HCT116 (cell line): ENCODE results near the gene ARHGAP10. TPM values are rescaled to one million over a fixed set of nuclear protein-coding genes. Genes with fewer than 3 reads are reported as not detected.

ENCODE experiments used
- ATAC-seq: fragments of 200-7000 bp; cut with Tn5 transposase; 2 replicates; pipeline ENCODE4 v1.9.1; 2020; ENCODE audit warnings: mild to moderate bottlenecking, moderate library complexity
- BruUV-seq: library from RNA; stranded (reverse); fragments of 400-500 nt; replicated peaks from 2 replicates; lab custom pipeline; 2021; lab: Mats Ljungman, UMichigan
- CTCF ChIA-PET: fragments of 300-600 bp; sonication (Branson Sonifier 250); formaldehyde crosslinking; loops from one replicate; lab custom pipeline; 2021; ENCODE audit warnings: antibody characterized with exemption; lab: Charles Lee
- POLR2A ChIA-PET: fragments of 300-600, 350-600 bp; sonication (Branson Sonifier 250); formaldehyde crosslinking; loops from one replicate; lab custom pipeline; 2021; ENCODE audit warnings: antibody characterized with exemption; lab: Charles Lee
- RAD21 ChIA-PET, 2 experiments: fragments of 300-600 bp; sonication (Branson Sonifier 250); formaldehyde crosslinking; loops; one replicate each; lab custom pipeline; 2023; ENCODE audit warnings: low total read pairs in 2 of 2; ENCODE audit not compliant: uncharacterized antibody in 2 of 2, unreplicated experiment in 2 of 2, low non-redundant PET in 1 of 2; lab: Charles Lee
- DNase-seq: peaks from one replicate; pipeline ENCODE4 v3.0.0-alpha.2; 2010; ENCODE audit warnings: low read depth, low spot score
- H2AFZ ChIP-seq: fragments of 200-600 bp; shearing (Covaris generic), sonication (generic); 2 replicates; pipeline ENCODE4 v1.6.1; 2017; ENCODE audit warnings: low read depth, mixed run types, mixed read lengths, antibody characterized with exemption, low read length; ENCODE audit not compliant: poor library complexity, severe bottlenecking
- H3K27ac ChIP-seq: 2 replicates; pipeline ENCODE4 v1.5.1; 2012; ENCODE audit warnings: low read depth, low read length
- H3K27me3 ChIP-seq: fragments of 200-600 bp; sonication (generic); 2 replicates; pipeline ENCODE4 v1.6.1; 2016; ENCODE audit warnings: mixed run types, low read length, mixed read lengths; ENCODE audit not compliant: insufficient read depth
- H3K36me3 ChIP-seq, 2 experiments: fragments of 200-500 bp in 1 of 2; fragments of 200-600 bp in 1 of 2; sonication (Bioruptor generic) in 1 of 2; sonication (generic) in 1 of 2; 2 replicates each; pipeline versions ENCODE4 v1.5.1 to v1.6.1; 2014 to 2016; ENCODE audit warnings: low read length in 2 of 2, inconsistent platforms in 1 of 2, mixed read lengths in 1 of 2, mixed run types in 1 of 2; ENCODE audit not compliant: insufficient read depth in 2 of 2, control insufficient read depth in 1 of 2
- H3K4me1 ChIP-seq, 2 experiments: fragments of 200-600 bp in 1 of 2; sonication (generic) in 1 of 2; 2 replicates each; pipeline versions ENCODE4 v1.5.1 to v1.6.1; 2012 to 2017; ENCODE audit warnings: low read length in 2 of 2, inconsistent platforms in 1 of 2, mild to moderate bottlenecking in 1 of 2, mixed read lengths in 1 of 2, mixed run types in 1 of 2, moderate library complexity in 1 of 2; ENCODE audit not compliant: insufficient read depth in 2 of 2, control insufficient read depth in 1 of 2
- H3K4me2 ChIP-seq: fragments of 200-600 bp; sonication (generic); 2 replicates; pipeline ENCODE4 v1.6.1; 2017; ENCODE audit warnings: mixed run types, low read length, mixed read lengths
- H3K4me3 ChIP-seq, 2 experiments: fragments of 200-600 bp in 1 of 2; sonication (generic) in 1 of 2; replicated peaks in 1 of 2; 2 replicates each; pipeline ENCODE4 v1.5.1; 2011 to 2016; ENCODE audit warnings: low read length in 2 of 2, control low read depth in 1 of 2, low read depth in 1 of 2, mild to moderate bottlenecking in 1 of 2, mixed read lengths in 1 of 2, mixed run types in 1 of 2
- H3K79me2 ChIP-seq: fragments of 200-600 bp; sonication (generic); 2 replicates; pipeline ENCODE4 v1.6.1; 2017; ENCODE audit warnings: mild to moderate bottlenecking, mixed run types, low read length, moderate library complexity, mixed read lengths; ENCODE audit not compliant: insufficient read depth
- H3K9ac ChIP-seq: fragments of 200-600 bp; sonication (generic); 2 replicates; pipeline ENCODE4 v1.6.1; 2016; ENCODE audit warnings: low read length, mixed read lengths
- H3K9me2 ChIP-seq: fragments of 200-600 bp; sonication (generic), shearing (Covaris generic); 2 replicates; pipeline ENCODE4 v1.6.1; 2017; ENCODE audit warnings: mixed run types, mild to moderate bottlenecking, moderate library complexity; ENCODE audit not compliant: insufficient read depth
- H3K9me3 ChIP-seq, 2 experiments: fragments of 200-500 bp in 1 of 2; fragments of 200-600 bp in 1 of 2; sonication (Bioruptor generic) in 1 of 2; sonication (generic) in 1 of 2; 2 replicates each; pipeline ENCODE4 v1.6.1; 2014 to 2017; ENCODE audit warnings: low read length in 2 of 2, mixed read lengths in 2 of 2, inconsistent platforms in 1 of 2, low read depth in 1 of 2, mild to moderate bottlenecking in 1 of 2, mixed run types in 1 of 2, moderate library complexity in 1 of 2; ENCODE audit not compliant: control insufficient read depth in 1 of 2, insufficient read depth in 1 of 2
- H4K20me1 ChIP-seq: fragments of 200-600 bp; sonication (generic), shearing (Covaris generic); 2 replicates; pipeline ENCODE4 v1.6.1; 2017; ENCODE audit warnings: mixed run types, mild to moderate bottlenecking, moderate library complexity; ENCODE audit not compliant: insufficient read depth
- CEBPB ChIP-seq: IDR thresholded peaks from 2 replicates; pipeline ENCODE4 v1.6.1; 2012; ENCODE audit warnings: low read depth
- EGR1 ChIP-seq: IDR thresholded peaks from 2 replicates; pipeline ENCODE4 v1.6.1; 2012; ENCODE audit warnings: low read depth
- ELF1 ChIP-seq: IDR thresholded peaks from 2 replicates; pipeline ENCODE4 v1.6.1; 2012; ENCODE audit warnings: low read depth, borderline replicate concordance
- EZH2phosphoT487 ChIP-seq: fragments of 200-600 bp; IDR thresholded peaks from 2 replicates; pipeline ENCODE4 v1.6.1; 2018; ENCODE audit warnings: antibody characterized with exemption, borderline replicate concordance
- FOSL1 ChIP-seq: IDR thresholded peaks from 2 replicates; pipeline ENCODE4 v1.6.1; 2012; ENCODE audit warnings: low read depth
- JUND ChIP-seq: IDR thresholded peaks from 2 replicates; pipeline ENCODE4 v1.6.1; 2012
- POLR2A ChIP-seq: IDR thresholded peaks from 2 replicates; pipeline ENCODE4 v1.7.0; 2011; ENCODE audit warnings: borderline replicate concordance; ENCODE audit not compliant: insufficient read depth, insufficient read length; ENCODE audit errors: extremely low read depth
- SIN3A ChIP-seq: IDR thresholded peaks from 2 replicates; pipeline ENCODE4 v1.6.1; 2012; ENCODE audit warnings: low read depth
- SP1 ChIP-seq: IDR thresholded peaks from 2 replicates; pipeline ENCODE4 v1.6.1; 2012; ENCODE audit warnings: low read depth
- TCF7L2 ChIP-seq: IDR thresholded peaks from 2 replicates; pipeline ENCODE4 v1.7.0; 2011; ENCODE audit warnings: borderline replicate concordance, inconsistent platforms; ENCODE audit not compliant: insufficient read depth, insufficient read length; ENCODE audit errors: extremely low read depth
- ZFX ChIP-seq: fragments of 450-650 bp; IDR thresholded peaks from 2 replicates; pipeline ENCODE4 v1.6.1; 2017
- ZNF274 ChIP-seq: fragments of 200-500 bp; sonication (Bioruptor generic); IDR thresholded peaks from 2 replicates; pipeline ENCODE4 v1.6.1; 2014; ENCODE audit warnings: mild to moderate bottlenecking, low read depth, low read length, inconsistent platforms
- intact Hi-C: fragments of 100-400 bp; cut with micrococcal nuclease; formaldehyde crosslinking; loops from 2 replicates; pipeline ENCODE4 v1.10.0; 2022
- total RNA-seq: library from RNA; stranded (reverse); gene quantifications from one replicate; pipeline ENCODE4 v1.2.1, GENCODE V29; 2021; ENCODE audit not compliant: unreplicated experiment
- TF ChIP-seq, protein P1 (sequence below): IDR thresholded peaks from 2 replicates; pipeline ENCODE4 v1.6.1; 2011; ENCODE audit warnings: mild to moderate bottlenecking, low read length, moderate library complexity; ENCODE audit not compliant: insufficient replicate concordance; ENCODE audit errors: extremely low read depth
- TF ChIP-seq, protein P2 (sequence below): IDR thresholded peaks from 2 replicates; pipeline ENCODE4 v1.6.1; 2012
- TF ChIP-seq, protein P3 (sequence below): IDR thresholded peaks from 2 replicates; pipeline ENCODE4 v1.6.1; 2012

Gene ARHGAP10
- total RNA-seq, 1 experiment from 2014 or later: 24.7 TPM

DNA sequence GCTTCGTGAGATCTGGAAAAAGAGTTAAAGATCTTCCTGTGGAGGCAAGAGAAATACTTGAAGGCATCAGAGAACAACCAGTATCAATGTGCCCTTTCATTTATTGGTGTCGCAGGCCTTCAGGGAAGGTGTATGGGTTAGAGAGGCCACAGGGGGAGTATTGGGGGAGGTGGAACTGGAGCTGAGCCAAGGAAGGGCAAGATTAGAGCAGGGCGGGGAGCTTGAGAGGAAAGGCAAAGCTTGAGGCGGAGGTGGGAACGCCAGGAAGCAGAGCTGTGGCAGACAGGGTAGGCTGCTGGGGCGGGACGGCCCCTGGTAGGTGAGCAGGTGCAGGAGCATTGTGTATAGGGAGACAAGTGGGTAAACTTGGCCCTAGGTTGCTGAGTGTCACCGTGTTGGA lies 329.9 kb downstream of the ARHGAP10 start (continued):
- no peak for TF ChIP-seq TCF7L2
- no peak for TF ChIP-seq SP1
- TF ChIP-seq EGR1: no peak
- TF ChIP-seq ZNF274: no peak
- no peak for TF ChIP-seq CEBPB
- no peak for TF ChIP-seq SIN3A

DNA sequence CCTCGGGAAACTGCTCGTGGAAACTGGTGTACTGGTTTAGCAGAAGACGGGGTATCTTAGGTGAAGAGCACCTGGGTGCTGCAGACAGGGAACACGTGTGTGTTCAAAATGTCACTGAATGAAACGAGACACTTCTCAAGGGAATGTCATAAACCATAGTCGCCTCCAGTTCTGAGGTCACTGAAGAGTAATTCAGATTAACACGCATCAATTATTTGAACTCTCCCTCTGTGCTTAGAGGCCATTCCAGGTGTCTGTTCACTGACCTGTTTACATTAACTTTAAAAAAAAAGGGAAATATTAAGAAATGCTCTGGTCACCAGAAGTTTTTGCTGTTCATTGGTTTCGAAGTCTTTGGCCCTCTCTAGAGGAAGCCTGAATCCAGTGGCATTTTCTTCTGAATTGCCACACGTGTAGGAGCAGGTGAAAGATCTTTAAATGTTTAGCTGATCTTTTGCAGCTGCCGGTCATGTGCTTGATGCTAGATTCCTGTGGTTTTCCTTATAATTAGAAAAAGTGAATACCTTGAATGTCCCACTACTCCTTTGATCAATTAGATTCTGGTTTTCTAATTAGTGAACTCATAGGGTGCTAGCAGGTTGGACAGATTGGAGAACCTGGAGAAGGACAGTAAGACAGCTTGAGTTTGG lies 330.5 kb downstream of the ARHGAP10 start:
- ChIA-PET CTCF (no interaction called here), RAD21 (no interaction called here)
- H3K9ac ChIP-seq: no peak overlapping the region
- H3K27ac ChIP-seq: no peak overlapping the region
- no peaks in the 10 kb centered on the region for H3K36me3 ChIP-seq
- no TSS peak for BruUV-seq
- H3K79me2 ChIP-seq: no peaks in the 10 kb centered on the region
- no peak for ATAC-seq
- TF ChIP-seq ZFX: no peak
- TF ChIP-seq, all 23 proteins: peak for 0
- H3K4me3 ChIP-seq: no peak overlapping the region
- H4K20me1 ChIP-seq: no peaks in the 10 kb centered on the region
- H2AFZ ChIP-seq: no peak overlapping the region
- intact Hi-C loops: no loop called here
- no peaks in the 10 kb centered on the region for H3K9me2 ChIP-seq
- POLR2A ChIA-PET: no interaction called here
- H3K4me1 ChIP-seq: no peaks in the 10 kb centered on the region
- H3K4me2 ChIP-seq: no peak overlapping the region
- H3K9me3 ChIP-seq: no peaks in the 10 kb centered on the region
- no peak for DNase-seq
- no peaks in the 10 kb centered on the region for H3K27me3 ChIP-seq

GRCh38 chr4:148064451-148064850 lies 332.6 kb downstream of the ARHGAP10 start:
- ChIA-PET CTCF (no interaction called here), RAD21 (no interaction called here), POLR2A (no interaction called here)
- Histone ChIP-seq H3K4me1 (no peaks in the 10 kb centered on the region), H2AFZ (no peak overlapping the region), H3K27me3 (no peaks in the 10 kb centered on the region), H3K4me3 (no peak overlapping the region), H3K9me2 (no peaks in the 10 kb centered on the region), H3K36me3 (no peaks in the 10 kb centered on the region), H3K9ac (no peak overlapping the region), H3K27ac (no peak overlapping the region), H3K4me2 (no peak overlapping the region), H3K79me2 (no peaks in the 10 kb centered on the region), H3K9me3 (no peaks in the 10 kb centered on the region), H4K20me1 (no peaks in the 10 kb centered on the region)
- no TSS peak for BruUV-seq
- ATAC-seq: no peak
- no peak for DNase-seq
- intact Hi-C loops: no loop called here
- TF ChIP-seq ELF1 (no peak), SIN3A (no peak), CEBPB (no peak), FOSL1 (no peak), SP1 (no peak), EZH2phosphoT487 (no peak), JUND (no peak), POLR2A (no peak), EGR1 (no peak)
- TF ChIP-seq, protein P1, sequence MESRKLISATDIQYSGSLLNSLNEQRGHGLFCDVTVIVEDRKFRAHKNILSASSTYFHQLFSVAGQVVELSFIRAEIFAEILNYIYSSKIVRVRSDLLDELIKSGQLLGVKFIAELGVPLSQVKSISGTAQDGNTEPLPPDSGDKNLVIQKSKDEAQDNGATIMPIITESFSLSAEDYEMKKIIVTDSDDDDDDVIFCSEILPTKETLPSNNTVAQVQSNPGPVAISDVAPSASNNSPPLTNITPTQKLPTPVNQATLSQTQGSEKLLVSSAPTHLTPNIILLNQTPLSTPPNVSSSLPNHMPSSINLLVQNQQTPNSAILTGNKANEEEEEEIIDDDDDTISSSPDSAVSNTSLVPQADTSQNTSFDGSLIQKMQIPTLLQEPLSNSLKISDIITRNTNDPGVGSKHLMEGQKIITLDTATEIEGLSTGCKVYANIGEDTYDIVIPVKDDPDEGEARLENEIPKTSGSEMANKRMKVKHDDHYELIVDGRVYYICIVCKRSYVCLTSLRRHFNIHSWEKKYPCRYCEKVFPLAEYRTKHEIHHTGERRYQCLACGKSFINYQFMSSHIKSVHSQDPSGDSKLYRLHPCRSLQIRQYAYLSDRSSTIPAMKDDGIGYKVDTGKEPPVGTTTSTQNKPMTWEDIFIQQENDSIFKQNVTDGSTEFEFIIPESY: no peak
- TF ChIP-seq, protein P2, sequence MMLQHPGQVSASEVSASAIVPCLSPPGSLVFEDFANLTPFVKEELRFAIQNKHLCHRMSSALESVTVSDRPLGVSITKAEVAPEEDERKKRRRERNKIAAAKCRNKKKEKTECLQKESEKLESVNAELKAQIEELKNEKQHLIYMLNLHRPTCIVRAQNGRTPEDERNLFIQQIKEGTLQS: no peak
- TF ChIP-seq, protein P3, sequence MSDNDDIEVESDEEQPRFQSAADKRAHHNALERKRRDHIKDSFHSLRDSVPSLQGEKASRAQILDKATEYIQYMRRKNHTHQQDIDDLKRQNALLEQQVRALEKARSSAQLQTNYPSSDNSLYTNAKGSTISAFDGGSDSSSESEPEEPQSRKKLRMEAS: no peak
